Esophagus (tissue), 2 donors: Measurements from ENCODE around the gene DCANP1. TPM values are rescaled to one million over a fixed set of nuclear protein-coding genes. Genes with fewer than 3 reads are reported as not detected.

Experiments
- H3K27ac ChIP-seq, 2 donors: one replicate each; pipeline ENCODE4 v1.5.1; 2013; ENCODE audit warnings: low read depth in 2 of 2, mild to moderate bottlenecking in 2 of 2, inconsistent platforms in 1 of 2, low read length in 1 of 2, moderate library complexity in 1 of 2
- H3K27me3 ChIP-seq, 2 donors: one replicate each; pipeline ENCODE4 v1.6.1; 2013; ENCODE audit warnings: low read length in 2 of 2, control low read depth in 1 of 2, mild to moderate bottlenecking in 1 of 2; ENCODE audit not compliant: insufficient read depth in 2 of 2, control insufficient read depth in 1 of 2
- H3K36me3 ChIP-seq, 2 donors: one replicate each; pipeline ENCODE4 v1.6.1; 2013; ENCODE audit warnings: low read length in 1 of 2; ENCODE audit not compliant: control insufficient read depth in 2 of 2, insufficient read depth in 2 of 2
- H3K4me1 ChIP-seq, 2 donors: one replicate each; pipeline ENCODE4 v1.6.1; 2013; ENCODE audit warnings: low read length in 1 of 2; ENCODE audit not compliant: control insufficient read depth in 2 of 2, insufficient read depth in 2 of 2
- H3K4me3 ChIP-seq, 2 donors: one replicate each; pipeline ENCODE4 v1.5.1; 2013; ENCODE audit warnings: low read length in 2 of 2, mild to moderate bottlenecking in 2 of 2, low read depth in 1 of 2, moderate library complexity in 1 of 2
- H3K9me3 ChIP-seq, 2 donors: one replicate each; pipeline ENCODE4 v1.6.1; 2013; ENCODE audit warnings: mild to moderate bottlenecking in 2 of 2, low read depth in 1 of 2, low read length in 1 of 2, moderate library complexity in 1 of 2; ENCODE audit not compliant: control insufficient read depth in 2 of 2, insufficient read depth in 1 of 2
- WGBS, 2 donors: extraction: QIAGEN DNeasy Blood & Tissue Kit; methylation state at CpG; one replicate each; pipeline ENCODE4 v1.1.7; 2013; 5-methylcytosine and 5-hydroxymethylcytosine counted together
- polyA plus RNA-seq, 2 donors: library from polyadenylated mRNA; stranded (reverse); fragments of 200-250 nt; gene quantifications; one replicate each; pipeline ENCODE4 v1.2.3, GENCODE V29; 2013
- donor health status: healthy with polysubstance abuse.
- donor health status: Bipolar disorder and iron deficiency.

DCANP1 gene
- polyA plus RNA-seq, 2 donors = 0.04 to 0.20 TPM

DNA sequence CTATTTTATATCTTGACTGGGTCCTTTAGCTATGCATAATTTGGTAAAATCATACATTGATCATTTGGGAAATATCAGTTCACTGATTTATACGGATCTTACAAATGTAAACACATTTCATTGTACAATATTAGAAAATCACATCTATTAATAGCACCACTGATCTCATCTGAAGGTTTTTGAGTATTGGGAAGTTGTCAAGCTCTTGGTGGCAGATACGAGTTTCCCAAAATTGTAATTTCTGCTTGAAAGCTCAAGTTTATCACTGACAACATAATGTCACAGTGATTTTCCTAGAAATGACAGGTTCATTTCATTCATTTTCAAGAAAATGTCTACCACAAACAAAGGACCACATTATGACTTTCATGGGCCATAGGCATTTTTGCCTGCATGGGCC, 45.1 kb downstream of the DCANP1 start:
- H3K9me3 ChIP-seq = no peaks in the 10 kb centered on the region
- H3K27ac ChIP-seq = no peak overlapping the region
- no peaks in the 10 kb centered on the region for H3K4me1 ChIP-seq
- H3K4me3 ChIP-seq = no peak overlapping the region
- no peaks in the 10 kb centered on the region for H3K27me3 ChIP-seq
- no peaks in the 10 kb centered on the region for H3K36me3 ChIP-seq
- WGBS, 2 donors = 78 to 86% methylated on average over 2 of the region's 2 CpGs

DNA sequence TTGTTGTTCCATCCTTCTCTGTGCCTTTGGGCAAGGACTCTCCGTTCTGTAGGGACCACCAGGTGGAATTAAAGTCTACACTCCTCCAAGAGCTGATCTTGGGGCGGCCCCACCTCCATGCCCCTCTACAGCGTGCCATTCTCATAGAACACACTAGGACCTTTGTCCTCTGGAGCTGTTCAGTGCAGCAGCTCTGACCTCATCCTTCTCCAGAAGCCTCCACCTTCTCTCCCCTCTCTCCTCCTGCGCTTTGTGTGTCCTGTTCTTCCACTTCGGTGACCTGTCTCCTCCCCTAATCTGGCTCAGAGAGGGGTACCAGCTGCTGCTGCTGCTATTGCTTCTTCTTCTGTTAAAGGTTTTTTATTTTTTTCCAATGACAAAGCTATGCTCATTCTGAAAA, 46.3 kb downstream of the DCANP1 start:
- no peaks in the 10 kb centered on the region for H3K9me3 ChIP-seq

GRCh38 chr5:135399794-135400542, 47.2 kb downstream of the DCANP1 start:
- WGBS, 2 donors = 37 to 42% methylated on average over 25 of the region's 25 CpGs
- H3K36me3 ChIP-seq = no peaks in the 10 kb centered on the region
- H3K4me3 ChIP-seq = peak overlapping the region; percentile 76 to 90
- H3K27ac ChIP-seq = peak overlapping the region in 1 of 2 donors; percentile 90
- H3K9me3 ChIP-seq = no peaks in the 10 kb centered on the region
- H3K4me1 ChIP-seq = peaks cover 0 to 3% of the 10 kb centered on the region in 2 donors
- no peaks in the 10 kb centered on the region for H3K27me3 ChIP-seq

More for the DNA sequence above, 46.3 kb downstream of the DCANP1 start:
- H3K4me3 ChIP-seq = no peak overlapping the region
- H3K4me1 ChIP-seq = no peaks in the 10 kb centered on the region
- H3K36me3 ChIP-seq = no peaks in the 10 kb centered on the region
- no peak overlapping the region for H3K27ac ChIP-seq
- 63 to 64% methylated on average over 5 of the region's 5 CpGs for WGBS, 2 donors
- no peaks in the 10 kb centered on the region for H3K27me3 ChIP-seq

- Histone ChIP-seq H3K9me3 (no peaks in the 10 kb centered on the region), H3K36me3 (no peaks in the 10 kb centered on the region), H3K4me1 (peaks cover 1 to 10% of the 10 kb centered on the region in 2 donors), H3K4me3 (peak within 1 kb of the TSS; percentile 76 to 90), H3K27me3 (no peaks in the 10 kb centered on the region), H3K27ac (peak within 1 kb of the TSS; percentile 85 to 90)
- 1% methylated on average over 75 to 109 of the region's 109 CpGs for WGBS, 2 donors
Observed at GRCh38 chr5:135398855-135399793, 48.0 kb downstream of the DCANP1 start, which contains the start of gene MACROH2A1. Gene MACROH2A1 (minus strand): TSS chr5:135399231. CDS start chr5:135389093, 10,138 bp downstream.

DNA sequence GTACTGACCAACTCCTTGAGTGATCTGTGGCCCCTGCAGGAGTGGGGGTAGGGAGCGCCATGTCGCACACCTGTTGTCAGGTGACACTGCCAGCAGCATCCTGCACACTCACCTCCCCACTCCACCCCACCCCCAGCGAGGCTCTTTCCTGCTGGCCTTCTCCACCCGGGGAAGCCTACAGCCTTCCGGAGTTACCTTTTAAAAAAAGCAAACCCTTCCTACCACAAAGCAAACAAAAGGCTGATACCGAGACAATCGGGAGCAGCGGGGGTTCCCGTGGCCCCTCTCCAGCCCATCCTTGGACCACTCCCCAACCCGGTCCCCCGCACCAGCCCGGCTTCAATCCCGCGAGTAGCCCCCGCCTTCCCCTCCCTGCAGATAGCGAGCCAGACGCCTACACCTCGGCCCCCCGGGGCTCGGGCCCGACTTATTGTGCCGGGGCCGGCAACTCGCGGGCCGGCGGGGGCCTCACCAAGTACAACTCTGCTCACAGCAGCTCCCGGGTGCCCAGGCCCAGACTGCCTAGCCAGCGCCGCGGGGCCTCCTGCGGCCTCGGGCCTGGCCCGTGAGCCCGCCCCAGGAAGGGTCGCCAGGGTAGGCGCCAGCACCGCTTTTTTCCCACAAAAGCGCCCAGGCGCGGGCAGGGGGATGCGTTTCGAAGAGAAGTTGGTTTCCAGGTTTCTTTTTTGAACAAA, 48.8 kb downstream of the DCANP1 start:
- no peaks in the 10 kb centered on the region for H3K27me3 ChIP-seq
- no peaks in the 10 kb centered on the region for H3K9me3 ChIP-seq
- H3K27ac ChIP-seq = peak overlapping the region; percentile 85 to 90
- 1% methylated on average over 39 to 43 of the region's 43 CpGs for WGBS, 2 donors
- H3K4me1 ChIP-seq = peaks cover 5 to 13% of the 10 kb centered on the region in 2 donors
- H3K36me3 ChIP-seq = no peaks in the 10 kb centered on the region
- H3K4me3 ChIP-seq = peak overlapping the region; percentile 76 to 90

- Histone ChIP-seq H3K36me3 (peaks cover 0 to under 1% of the 10 kb centered on the region in 2 donors), H3K4me1 (peaks cover 5 to 13% of the 10 kb centered on the region in 2 donors), H3K4me3 (peak overlapping the region in 1 of 2 donors; percentile 90), H3K27ac (peak overlapping the region; percentile 28 to 93), H3K9me3 (no peaks in the 10 kb centered on the region), H3K27me3 (no peaks in the 10 kb centered on the region)
- 85% methylated on average over 5 of the region's 5 CpGs for WGBS, 2 donors
Observed at GRCh38 chr5:135397084-135397483, 50.1 kb downstream of the DCANP1 start.

DNA sequence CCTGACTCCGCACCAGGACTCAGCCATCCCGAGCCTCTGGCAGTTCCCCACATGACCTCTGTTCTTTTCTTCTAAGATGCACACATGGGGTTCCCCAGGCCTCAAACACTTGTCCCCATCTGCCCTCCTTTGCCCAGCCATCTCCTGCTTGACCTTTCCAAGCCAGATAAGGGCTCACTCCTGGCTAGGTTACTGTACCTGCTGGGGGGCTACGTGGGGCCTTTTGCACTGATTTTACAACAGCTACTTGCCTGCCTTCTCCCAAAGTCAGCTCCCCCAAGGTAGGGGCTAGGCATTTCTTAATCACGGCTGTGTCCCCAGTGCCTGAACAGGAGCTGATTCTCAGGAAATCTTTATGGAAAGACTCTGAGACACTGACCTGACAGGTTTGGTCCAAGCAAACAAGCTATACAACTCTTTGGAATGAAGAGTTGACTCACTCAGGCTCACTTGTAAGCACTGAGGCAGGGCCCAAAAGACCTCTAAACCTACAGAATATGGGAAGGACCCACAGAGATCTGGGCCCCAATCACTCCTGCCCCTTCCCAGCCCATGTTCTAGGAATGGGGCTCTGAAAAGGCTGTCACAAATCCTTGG, 50.6 kb downstream of the DCANP1 start:
- no peaks in the 10 kb centered on the region for H3K9me3 ChIP-seq
- H3K36me3 ChIP-seq = peaks cover 0 to 5% of the 10 kb centered on the region in 2 donors
- peaks cover 10 to 18% of the 10 kb centered on the region in 2 donors for H3K4me1 ChIP-seq
- H3K27ac ChIP-seq = peak overlapping the region; percentile 76 to 93
- H3K4me3 ChIP-seq = peak overlapping the region; percentile 10 to 90
- H3K27me3 ChIP-seq = no peaks in the 10 kb centered on the region
- WGBS, 2 donors = 53 to 55% methylated on average over 4 of the region's 4 CpGs

GRCh38 chr5:135395866-135396265, 51.3 kb downstream of the DCANP1 start:
- 41 to 45% methylated on average over 4 of the region's 4 CpGs for WGBS, 2 donors
- Histone ChIP-seq H3K4me1 (peaks cover 13 to 23% of the 10 kb centered on the region in 2 donors), H3K27me3 (no peaks in the 10 kb centered on the region), H3K9me3 (no peaks in the 10 kb centered on the region), H3K36me3 (peaks cover 0 to 9% of the 10 kb centered on the region in 2 donors), H3K4me3 (peak overlapping the region in 1 of 2 donors; percentile 90), H3K27ac (peak overlapping the region; percentile 58 to 76)
